ENCODE measurements around the gene FLYWCH2. TPM values are rescaled to one million over a fixed set of nuclear protein-coding genes. Genes with fewer than 3 reads are reported as not detected.

FLYWCH2 gene
- total RNA-seq, 1 experiment from 2014 or later, result 33.7 TPM

DNA sequence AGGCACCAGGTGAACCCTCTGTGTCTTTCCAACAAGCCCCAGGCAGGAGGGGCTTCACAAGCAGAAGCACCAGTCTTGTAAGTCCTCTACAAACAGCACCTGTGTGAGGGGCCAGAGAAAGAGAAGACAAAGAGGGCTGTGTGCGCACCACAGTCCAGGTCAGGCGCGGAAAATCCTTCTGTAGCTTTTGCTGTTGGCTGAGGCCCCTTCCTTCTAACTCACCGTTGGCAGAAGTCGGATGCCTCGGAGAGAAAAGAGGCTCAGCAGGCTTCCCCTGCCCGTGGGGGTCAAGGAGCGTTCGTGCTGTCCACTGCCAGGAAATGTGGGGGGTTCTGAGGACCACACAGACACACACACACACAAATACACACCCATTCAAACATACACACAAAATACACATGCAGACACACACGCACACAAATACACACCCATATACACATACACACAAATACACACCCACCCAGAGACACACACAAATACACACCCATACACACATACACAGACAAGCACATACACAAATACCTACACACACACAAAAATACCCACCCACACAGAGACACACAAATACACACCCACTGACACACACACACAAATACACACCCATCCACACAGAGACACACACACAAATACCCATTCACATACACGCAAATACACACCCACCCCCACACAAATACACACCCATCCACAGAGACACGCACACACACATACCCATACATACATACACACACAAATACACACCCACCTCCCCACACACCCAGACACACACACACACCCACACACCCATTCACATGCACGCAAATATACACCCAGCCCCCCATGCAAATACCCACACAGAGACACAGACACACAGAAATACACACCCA is 46.1 kb upstream of the FLYWCH2 start (continued):
- TF ChIP-seq, protein P1, sequence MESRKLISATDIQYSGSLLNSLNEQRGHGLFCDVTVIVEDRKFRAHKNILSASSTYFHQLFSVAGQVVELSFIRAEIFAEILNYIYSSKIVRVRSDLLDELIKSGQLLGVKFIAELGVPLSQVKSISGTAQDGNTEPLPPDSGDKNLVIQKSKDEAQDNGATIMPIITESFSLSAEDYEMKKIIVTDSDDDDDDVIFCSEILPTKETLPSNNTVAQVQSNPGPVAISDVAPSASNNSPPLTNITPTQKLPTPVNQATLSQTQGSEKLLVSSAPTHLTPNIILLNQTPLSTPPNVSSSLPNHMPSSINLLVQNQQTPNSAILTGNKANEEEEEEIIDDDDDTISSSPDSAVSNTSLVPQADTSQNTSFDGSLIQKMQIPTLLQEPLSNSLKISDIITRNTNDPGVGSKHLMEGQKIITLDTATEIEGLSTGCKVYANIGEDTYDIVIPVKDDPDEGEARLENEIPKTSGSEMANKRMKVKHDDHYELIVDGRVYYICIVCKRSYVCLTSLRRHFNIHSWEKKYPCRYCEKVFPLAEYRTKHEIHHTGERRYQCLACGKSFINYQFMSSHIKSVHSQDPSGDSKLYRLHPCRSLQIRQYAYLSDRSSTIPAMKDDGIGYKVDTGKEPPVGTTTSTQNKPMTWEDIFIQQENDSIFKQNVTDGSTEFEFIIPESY (IDR thresholded peaks at IDR 0.05; ENCODE audit: extremely low read depth, insufficient replicate concordance, low read length), result no peak
- no peak for TF ChIP-seq CEBPB (IDR thresholded peaks at IDR 0.05; ENCODE audit: low read depth)

DNA sequence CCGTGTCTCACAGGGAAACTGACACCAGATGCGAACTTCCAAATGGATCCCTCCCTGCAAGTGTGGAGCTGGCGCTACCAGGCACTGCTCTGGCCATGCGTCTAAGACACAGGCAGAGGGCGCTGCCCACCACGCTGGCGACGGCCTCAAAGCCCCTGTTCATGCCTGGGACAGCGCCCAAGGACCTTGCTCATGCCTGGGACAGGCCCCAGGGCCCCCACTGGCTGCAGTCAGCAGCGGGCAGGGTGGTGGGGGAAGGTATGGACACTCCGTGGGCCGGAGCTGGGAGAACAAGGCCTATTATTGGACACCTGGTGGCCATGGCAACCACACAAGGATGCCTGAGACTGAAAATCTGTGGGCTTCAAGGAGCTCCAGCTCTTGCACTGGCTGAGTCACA is 44.1 kb upstream of the FLYWCH2 start:
- POLR2A ChIA-PET, result interaction anchor here (0.6 to 2.1 kb wide), 7 partner anchors 18 to 87 kb away, joined by 3 to 14 read pairs (median 5); partner anchors contain the start of genes FLYWCH1, FLYWCH2 and SRRM2
- CTCF ChIA-PET, result interaction anchor here (0.7 to 2.6 kb wide), 15 partner anchors 16 to 88 kb away, joined by 3 to 42 read pairs (median 7); partner anchors contain the start of genes FLYWCH1, FLYWCH2 and PRSS22
- no peaks in the 10 kb centered on the region for H3K9me3 ChIP-seq (ENCODE audit: control insufficient read depth in 1 of 2, insufficient read depth in 1 of 2, low read depth in 1 of 2, low read length in 2 of 2)
- intact Hi-C loops (cut with micrococcal nuclease), result loop anchor here (2.0 kb wide), 2 partner anchors 66 to 122 kb away; no protein-coding TSS in a partner anchor
- H3K27me3 ChIP-seq (ENCODE audit: insufficient read depth, low read length), result no peaks in the 10 kb centered on the region
- TF ChIP-seq, protein P2, sequence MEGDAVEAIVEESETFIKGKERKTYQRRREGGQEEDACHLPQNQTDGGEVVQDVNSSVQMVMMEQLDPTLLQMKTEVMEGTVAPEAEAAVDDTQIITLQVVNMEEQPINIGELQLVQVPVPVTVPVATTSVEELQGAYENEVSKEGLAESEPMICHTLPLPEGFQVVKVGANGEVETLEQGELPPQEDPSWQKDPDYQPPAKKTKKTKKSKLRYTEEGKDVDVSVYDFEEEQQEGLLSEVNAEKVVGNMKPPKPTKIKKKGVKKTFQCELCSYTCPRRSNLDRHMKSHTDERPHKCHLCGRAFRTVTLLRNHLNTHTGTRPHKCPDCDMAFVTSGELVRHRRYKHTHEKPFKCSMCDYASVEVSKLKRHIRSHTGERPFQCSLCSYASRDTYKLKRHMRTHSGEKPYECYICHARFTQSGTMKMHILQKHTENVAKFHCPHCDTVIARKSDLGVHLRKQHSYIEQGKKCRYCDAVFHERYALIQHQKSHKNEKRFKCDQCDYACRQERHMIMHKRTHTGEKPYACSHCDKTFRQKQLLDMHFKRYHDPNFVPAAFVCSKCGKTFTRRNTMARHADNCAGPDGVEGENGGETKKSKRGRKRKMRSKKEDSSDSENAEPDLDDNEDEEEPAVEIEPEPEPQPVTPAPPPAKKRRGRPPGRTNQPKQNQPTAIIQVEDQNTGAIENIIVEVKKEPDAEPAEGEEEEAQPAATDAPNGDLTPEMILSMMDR (IDR thresholded peaks at IDR 0.05 in 2 of 3, conservative IDR thresholded peaks at IDR 0.05 in 1 of 3; ENCODE audit: borderline replicate concordance in 1 of 3, insufficient read depth in 1 of 3, low read depth in 2 of 3, low read length in 2 of 3), result peak in 2 of 3 experiments; percentile 93 to 95; a peak in 4 of 6 replicates
- no peak for TF ChIP-seq TCF7L2 (IDR thresholded peaks at IDR 0.05; ENCODE audit: borderline replicate concordance, extremely low read depth, insufficient read depth, insufficient read length)
- TF ChIP-seq, protein P3, sequence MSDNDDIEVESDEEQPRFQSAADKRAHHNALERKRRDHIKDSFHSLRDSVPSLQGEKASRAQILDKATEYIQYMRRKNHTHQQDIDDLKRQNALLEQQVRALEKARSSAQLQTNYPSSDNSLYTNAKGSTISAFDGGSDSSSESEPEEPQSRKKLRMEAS (IDR thresholded peaks at IDR 0.05), result no peak
- no peak overlapping the region for H3K4me3 ChIP-seq (replicated peaks in 1 of 2; ENCODE audit: low read depth in 1 of 2, low read length in 2 of 2)
- peak overlapping the region; percentile 2; the same call in 1 of the 2 replicates for H3K9ac ChIP-seq (ENCODE audit: low read length)
- RAD21 ChIA-PET (ENCODE audit: low non-redundant PET in 1 of 2, low total read pairs in 2 of 2, uncharacterized antibody in 2 of 2, unreplicated experiment in 2 of 2), result interaction anchor here (1.0 to 2.3 kb wide), 3 partner anchors 29 to 88 kb away, joined by 3 to 10 read pairs (median 5); no protein-coding TSS in a partner anchor
- no peak overlapping the region for H2AFZ ChIP-seq (ENCODE audit: low read depth, low read length, poor library complexity, severe bottlenecking)
- H3K4me1 ChIP-seq (ENCODE audit: control insufficient read depth in 1 of 2, insufficient read depth in 2 of 2, low read length in 2 of 2), result peaks cover 25 to 72% of the 10 kb centered on the region in 2 experiments
- DNase-seq (ENCODE audit: low read depth, low spot score) (no peak), ATAC-seq (peak; percentile 51)
- H3K4me2 ChIP-seq (ENCODE audit: low read length), result peak overlapping the region; percentile 27
- no peaks in the 10 kb centered on the region for H3K79me2 ChIP-seq (ENCODE audit: insufficient read depth, low read length)
- peak overlapping the region; percentile 7 for H3K27ac ChIP-seq (ENCODE audit: low read depth, low read length)
- no peaks in the 10 kb centered on the region for H3K36me3 ChIP-seq (ENCODE audit: control insufficient read depth in 1 of 2, insufficient read depth in 2 of 2, low read length in 2 of 2)
- H3K9me2 ChIP-seq (ENCODE audit: insufficient read depth), result no peaks in the 10 kb centered on the region
- BruUV-seq (replicated peaks), result no TSS peak
- no peaks in the 10 kb centered on the region for H4K20me1 ChIP-seq (ENCODE audit: insufficient read depth)
